IMR-90 (cell line): ENCODE data around the gene TASL. TPM values are rescaled to one million over a fixed set of nuclear protein-coding genes. Genes with fewer than 3 reads are reported as not detected.

ENCODE experiments used
- ATAC-seq: fragments of 200-7000 bp; cut with Tn5 transposase; 2 replicates; pipeline ENCODE4 v1.9.1; 2020; ENCODE audit warnings: low read depth, mild to moderate bottlenecking, moderate library complexity
- BruUV-seq: library from RNA; stranded (reverse); fragments of 400-500 nt; replicated peaks from 2 replicates; lab custom pipeline; 2021; lab: Mats Ljungman, UMichigan
- CTCF ChIA-PET: fragments of 300-600 bp; formaldehyde crosslinking; extraction: SDS; loops from one replicate; lab custom pipeline; 2021; ENCODE audit warnings: antibody characterized with exemption; lab: Yijun Ruan, JAX
- POLR2A ChIA-PET: fragments of 300-600 bp; sonication (Branson Sonifier 250); formaldehyde crosslinking; loops from one replicate; lab custom pipeline; 2022; ENCODE audit warnings: antibody characterized with exemption; ENCODE audit not compliant: unreplicated experiment; lab: Charles Lee
- DNase-seq: peaks from one replicate; pipeline ENCODE4 v3.0.0; 2013
- H2AFZ ChIP-seq: replicated peaks from 2 replicates; pipeline ENCODE3; 2013; ENCODE audit warnings: low read length, mild to moderate bottlenecking; ENCODE audit not compliant: poor library complexity
- H2AK5ac ChIP-seq: 2 replicates; pipeline ENCODE4 v1.6.1; 2013; ENCODE audit warnings: low read depth, low read length, inconsistent platforms
- H2AK9ac ChIP-seq: replicated peaks from 2 replicates; pipeline ENCODE3; 2013; ENCODE audit warnings: mild to moderate bottlenecking, low read depth, low read length, moderate library complexity; ENCODE audit not compliant: poor library complexity
- H2BK120ac ChIP-seq: 2 replicates; pipeline ENCODE4 v1.6.1; 2013; ENCODE audit warnings: low read depth, low read length, inconsistent platforms
- H2BK15ac ChIP-seq: 3 replicates; pipeline ENCODE4 v1.6.1; 2013; ENCODE audit warnings: low read depth, low read length, inconsistent platforms
- H2BK20ac ChIP-seq: 2 replicates; pipeline ENCODE4 v1.6.1; 2013; ENCODE audit warnings: low read depth, mild to moderate bottlenecking, inconsistent platforms, low read length, moderate library complexity
- H2BK5ac ChIP-seq: 2 replicates; pipeline ENCODE4 v1.6.1; 2013; ENCODE audit warnings: mild to moderate bottlenecking, low read depth, low read length, inconsistent platforms; ENCODE audit not compliant: poor library complexity, severe bottlenecking
- H3K14ac ChIP-seq: replicated peaks from 2 replicates; pipeline ENCODE4 v1.6.1; 2013; ENCODE audit warnings: low read depth, low read length, inconsistent platforms
- H3K18ac ChIP-seq: 2 replicates; pipeline ENCODE4 v1.6.1; 2013; ENCODE audit warnings: low read depth, low read length, control low read depth
- H3K23ac ChIP-seq: 2 replicates; pipeline ENCODE4 v1.6.1; 2013; ENCODE audit warnings: low read depth, low read length, inconsistent platforms
- H3K27ac ChIP-seq: 2 replicates; pipeline ENCODE4 v1.5.1; 2013; ENCODE audit warnings: mild to moderate bottlenecking, control low read depth, low read length; ENCODE audit not compliant: insufficient read depth
- H3K27me3 ChIP-seq: 2 replicates; pipeline ENCODE4 v1.6.1; 2013; ENCODE audit warnings: low read length; ENCODE audit not compliant: control insufficient read depth, insufficient read depth
- H3K36me3 ChIP-seq: 2 replicates; pipeline ENCODE4 v1.6.1; 2013; ENCODE audit warnings: low read length, mixed read lengths; ENCODE audit not compliant: control insufficient read depth, insufficient read depth
- H3K4ac ChIP-seq: 2 replicates; pipeline ENCODE4 v1.6.1; 2013; ENCODE audit warnings: low read depth, low read length, inconsistent platforms
- H3K4me1 ChIP-seq: 2 replicates; pipeline ENCODE4 v1.6.1; 2013; ENCODE audit warnings: low read length, mixed read lengths; ENCODE audit not compliant: control insufficient read depth, insufficient read depth
- H3K4me2 ChIP-seq: 2 replicates; pipeline ENCODE4 v1.6.1; 2013; ENCODE audit warnings: low read depth, mild to moderate bottlenecking, control low read depth, low read length, moderate library complexity
- H3K4me3 ChIP-seq: 2 replicates; pipeline ENCODE4 v1.5.1; 2013; ENCODE audit warnings: low read depth, mild to moderate bottlenecking, control low read depth, low read length, moderate library complexity; ENCODE audit not compliant: insufficient read depth
- H3K56ac ChIP-seq: 2 replicates; pipeline ENCODE4 v1.6.1; 2013; ENCODE audit warnings: low read length, inconsistent platforms; ENCODE audit not compliant: insufficient read depth; ENCODE audit errors: extremely low read depth
- H3K79me1 ChIP-seq, 2 experiments: 2 replicates each; pipeline ENCODE4 v1.6.1; 2013; ENCODE audit warnings: low read length in 2 of 2, inconsistent platforms in 1 of 2, low read depth in 1 of 2
- H3K9ac ChIP-seq: 2 replicates; pipeline ENCODE4 v1.6.1; 2013; ENCODE audit warnings: low read depth, low read length, control low read depth
- H3K9me1 ChIP-seq: 2 replicates; pipeline ENCODE4 v1.6.1; 2013; ENCODE audit warnings: low read length, inconsistent platforms; ENCODE audit not compliant: insufficient read depth
- H3K9me3 ChIP-seq: 2 replicates; pipeline ENCODE4 v1.6.1; 2013; ENCODE audit warnings: low read length; ENCODE audit not compliant: control insufficient read depth, insufficient read depth
- H4K20me1 ChIP-seq: 2 replicates; pipeline ENCODE4 v1.6.1; 2013; ENCODE audit warnings: low read length, inconsistent platforms; ENCODE audit not compliant: insufficient read depth
- H4K5ac ChIP-seq: 2 replicates; pipeline ENCODE4 v1.6.1; 2013; ENCODE audit warnings: mild to moderate bottlenecking, low read depth, low read length, control low read depth
- H4K8ac ChIP-seq, 2 experiments: 2 replicates each; pipeline ENCODE4 v1.6.1; 2013; ENCODE audit warnings: low read depth in 2 of 2, low read length in 2 of 2, control low read depth in 1 of 2, inconsistent platforms in 1 of 2
- H4K91ac ChIP-seq: 2 replicates; pipeline ENCODE4 v1.6.1; 2013; ENCODE audit warnings: low read depth, low read length, inconsistent platforms; ENCODE audit not compliant: insufficient read depth
- BHLHE40 ChIP-seq: fragments of 150-350 bp; IDR thresholded peaks from 2 replicates; pipeline ENCODE4 v1.6.1; 2016; ENCODE audit warnings: mild to moderate bottlenecking, low read depth, low read length
- CEBPB ChIP-seq: IDR thresholded peaks from 2 replicates; pipeline ENCODE4 v1.6.1; 2012; ENCODE audit warnings: low read depth, low read length, improper control_type of control experiment
- CHD1 ChIP-seq: IDR thresholded peaks from 2 replicates; pipeline ENCODE4 v1.6.1; 2012; ENCODE audit warnings: low read depth, low read length, improper control_type of control experiment
- FOS ChIP-seq: fragments of 150-350 bp; IDR thresholded peaks from 2 replicates; pipeline ENCODE4 v1.6.1; 2016; ENCODE audit warnings: low read depth, low read length
- MAFK ChIP-seq: IDR thresholded peaks from 2 replicates; pipeline ENCODE4 v1.6.1; 2012; ENCODE audit warnings: low read depth, low read length, improper control_type of control experiment
- MAZ ChIP-seq: IDR thresholded peaks from 2 replicates; pipeline ENCODE4 v1.6.1; 2012; ENCODE audit warnings: low read depth, mild to moderate bottlenecking, low read length, improper control_type of control experiment, moderate library complexity, borderline replicate concordance
- MXI1 ChIP-seq: IDR thresholded peaks from 2 replicates; pipeline ENCODE4 v1.6.1; 2012; ENCODE audit warnings: low read depth, mild to moderate bottlenecking, low read length, moderate library complexity, borderline replicate concordance
- NFE2L2 ChIP-seq: fragments of 150-350 bp; IDR thresholded peaks from 2 replicates; pipeline ENCODE4 v1.6.1; 2016; ENCODE audit warnings: low read depth, mild to moderate bottlenecking, low read length
- POLR2A ChIP-seq: IDR thresholded peaks from 2 replicates; pipeline ENCODE4 v1.6.1; 2012; ENCODE audit warnings: mild to moderate bottlenecking, low read depth, low read length
- RAD21 ChIP-seq: IDR thresholded peaks from 2 replicates; pipeline ENCODE4 v1.6.1; 2012; ENCODE audit warnings: low read length, improper control_type of control experiment
- RCOR1 ChIP-seq: IDR thresholded peaks from 2 replicates; pipeline ENCODE4 v1.6.1; 2012; ENCODE audit warnings: mild to moderate bottlenecking, low read length, improper control_type of control experiment; ENCODE audit not compliant: insufficient replicate concordance
- RFX5 ChIP-seq: IDR thresholded peaks from 2 replicates; pipeline ENCODE4 v1.8.0; 2012; ENCODE audit warnings: low read depth, mild to moderate bottlenecking, low read length, moderate library complexity
- SMC3 ChIP-seq: fragments of 150-350 bp; IDR thresholded peaks from 2 replicates; pipeline ENCODE4 v1.6.1; 2016; ENCODE audit warnings: low read depth, mild to moderate bottlenecking, antibody characterized with exemption, low read length, moderate library complexity
- WGBS, 2 experiments: methylation state at CpG; one replicate each; pipeline versions ENCODE4 v1.1.5 to v1.1.7; 2013; ENCODE audit warnings: missing lambda C conversion rate in 2 of 2; ENCODE audit not compliant: insufficient read length in 1 of 2; ENCODE audit errors: extremely low coverage in 2 of 2; 5-methylcytosine and 5-hydroxymethylcytosine counted together
- dilution Hi-C: fragments of 300-500 bp; cut with HindIII; formaldehyde crosslinking; loops from one replicate; pipeline ENCODE4 v1.14.3; 2018; ENCODE audit warnings: low sequenced_read_pairs; ENCODE audit not compliant: unreplicated experiment
- in situ Hi-C: fragments of 300-500 bp; cut with MboI; formaldehyde crosslinking; loops from 3 replicates; pipeline ENCODE4 v1.14.3; 2019; ENCODE audit warnings: low sequenced_read_pairs, inconsistent platforms, mixed read lengths
- intact Hi-C: fragments of 100-400 bp; cut with micrococcal nuclease; formaldehyde crosslinking; loops from 2 replicates; pipeline ENCODE4 v1.10.0; 2022
- polyA plus RNA-seq, 3 experiments: library from polyadenylated mRNA; depleted of rRNA; stranded (reverse); fragments of >200 nt; gene quantifications; 2 replicates each; pipeline ENCODE4 v1.2.3, GENCODE V29; 2012; ENCODE audit warnings: low replicate concordance in 1 of 3
- total RNA-seq: library from RNA; depleted of rRNA; stranded (reverse); fragments of >200 nt; gene quantifications from 2 replicates; pipeline ENCODE4 v1.2.3, GENCODE V29; 2012
- TF ChIP-seq, protein P1 (sequence below): fragments of 150-350 bp; IDR thresholded peaks from 2 replicates; pipeline ENCODE4 v1.6.1; 2016; ENCODE audit warnings: low read depth, mild to moderate bottlenecking, low read length, moderate library complexity, borderline replicate concordance
- TF ChIP-seq, protein P2 (sequence below): fragments of 150-350 bp; IDR thresholded peaks from 2 replicates; pipeline ENCODE4 v1.6.1; 2017; ENCODE audit warnings: mild to moderate bottlenecking, antibody characterized with exemption, low read length, low read depth
- TF ChIP-seq, protein P3 (sequence below): conservative IDR thresholded peaks from 2 replicates; pipeline ENCODE4 v1.5.1; 2012; ENCODE audit warnings: mild to moderate bottlenecking, low read depth, low read length, improper control_type of control experiment

Gene TASL
- total and polyA plus RNA-seq, 2 of the 4 experiments (the other 2 are of a cell fraction) = not detected

GRCh38 chrX:30586516-30586915 is 8.9 kb upstream of the TASL start:
- no peaks in the 10 kb centered on the region for H3K4me1 ChIP-seq
- no peaks in the 10 kb centered on the region for H3K9me1 ChIP-seq
- no peaks in the 10 kb centered on the region for H3K36me3 ChIP-seq
- intact Hi-C loops = no loop called here
- H2BK5ac ChIP-seq = no peak overlapping the region
- H4K5ac ChIP-seq = no peak overlapping the region
- H4K20me1 ChIP-seq = no peaks in the 10 kb centered on the region
- ATAC-seq = no peak
- H4K91ac ChIP-seq = no peak overlapping the region
- no CpG with 5 or more reads among the region's 1 CpG for WGBS, 2 experiments
- DNase-seq = no peak
- no peak overlapping the region for H3K4ac ChIP-seq
- ChIA-PET POLR2A (no interaction called here), CTCF (no interaction called here)
- no peak overlapping the region for H2AK5ac ChIP-seq
- H4K8ac ChIP-seq = no peak overlapping the region
- no peak overlapping the region for H2BK20ac ChIP-seq
- dilution Hi-C loops = no loop called here
- no peaks in the 10 kb centered on the region for H3K79me1 ChIP-seq
- TF ChIP-seq MAZ = no peak
- TF ChIP-seq CEBPB = no peak
- no peak for TF ChIP-seq MAFK
- no peak for TF ChIP-seq CHD1
- TF ChIP-seq RFX5 = no peak
- TF ChIP-seq, protein P1, sequence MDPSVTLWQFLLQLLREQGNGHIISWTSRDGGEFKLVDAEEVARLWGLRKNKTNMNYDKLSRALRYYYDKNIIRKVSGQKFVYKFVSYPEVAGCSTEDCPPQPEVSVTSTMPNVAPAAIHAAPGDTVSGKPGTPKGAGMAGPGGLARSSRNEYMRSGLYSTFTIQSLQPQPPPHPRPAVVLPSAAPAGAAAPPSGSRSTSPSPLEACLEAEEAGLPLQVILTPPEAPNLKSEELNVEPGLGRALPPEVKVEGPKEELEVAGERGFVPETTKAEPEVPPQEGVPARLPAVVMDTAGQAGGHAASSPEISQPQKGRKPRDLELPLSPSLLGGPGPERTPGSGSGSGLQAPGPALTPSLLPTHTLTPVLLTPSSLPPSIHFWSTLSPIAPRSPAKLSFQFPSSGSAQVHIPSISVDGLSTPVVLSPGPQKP = no peak
- no peak for TF ChIP-seq RCOR1
- no peak for TF ChIP-seq BHLHE40
- TF ChIP-seq POLR2A = no peak
- TF ChIP-seq FOS = no peak
- TF ChIP-seq RAD21 = no peak
- TF ChIP-seq, protein P2, sequence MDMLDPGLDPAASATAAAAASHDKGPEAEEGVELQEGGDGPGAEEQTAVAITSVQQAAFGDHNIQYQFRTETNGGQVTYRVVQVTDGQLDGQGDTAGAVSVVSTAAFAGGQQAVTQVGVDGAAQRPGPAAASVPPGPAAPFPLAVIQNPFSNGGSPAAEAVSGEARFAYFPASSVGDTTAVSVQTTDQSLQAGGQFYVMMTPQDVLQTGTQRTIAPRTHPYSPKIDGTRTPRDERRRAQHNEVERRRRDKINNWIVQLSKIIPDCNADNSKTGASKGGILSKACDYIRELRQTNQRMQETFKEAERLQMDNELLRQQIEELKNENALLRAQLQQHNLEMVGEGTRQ = no peak
- TF ChIP-seq, protein P3, sequence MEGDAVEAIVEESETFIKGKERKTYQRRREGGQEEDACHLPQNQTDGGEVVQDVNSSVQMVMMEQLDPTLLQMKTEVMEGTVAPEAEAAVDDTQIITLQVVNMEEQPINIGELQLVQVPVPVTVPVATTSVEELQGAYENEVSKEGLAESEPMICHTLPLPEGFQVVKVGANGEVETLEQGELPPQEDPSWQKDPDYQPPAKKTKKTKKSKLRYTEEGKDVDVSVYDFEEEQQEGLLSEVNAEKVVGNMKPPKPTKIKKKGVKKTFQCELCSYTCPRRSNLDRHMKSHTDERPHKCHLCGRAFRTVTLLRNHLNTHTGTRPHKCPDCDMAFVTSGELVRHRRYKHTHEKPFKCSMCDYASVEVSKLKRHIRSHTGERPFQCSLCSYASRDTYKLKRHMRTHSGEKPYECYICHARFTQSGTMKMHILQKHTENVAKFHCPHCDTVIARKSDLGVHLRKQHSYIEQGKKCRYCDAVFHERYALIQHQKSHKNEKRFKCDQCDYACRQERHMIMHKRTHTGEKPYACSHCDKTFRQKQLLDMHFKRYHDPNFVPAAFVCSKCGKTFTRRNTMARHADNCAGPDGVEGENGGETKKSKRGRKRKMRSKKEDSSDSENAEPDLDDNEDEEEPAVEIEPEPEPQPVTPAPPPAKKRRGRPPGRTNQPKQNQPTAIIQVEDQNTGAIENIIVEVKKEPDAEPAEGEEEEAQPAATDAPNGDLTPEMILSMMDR = no peak
- TF ChIP-seq NFE2L2 = no peak
- TF ChIP-seq MXI1 = no peak
- TF ChIP-seq SMC3 = no peak
- no peak overlapping the region for H2BK15ac ChIP-seq
- H3K9me3 ChIP-seq = no peaks in the 10 kb centered on the region
- no peak overlapping the region for H3K23ac ChIP-seq
- H2BK120ac ChIP-seq = no peak overlapping the region
- H3K56ac ChIP-seq = no peak overlapping the region
- no peak overlapping the region for H2AK9ac ChIP-seq
- H3K14ac ChIP-seq = no peak overlapping the region
- H3K4me3 ChIP-seq = no peak overlapping the region
- no peak overlapping the region for H2AFZ ChIP-seq
- no peak overlapping the region for H3K4me2 ChIP-seq
- no peak overlapping the region for H3K9ac ChIP-seq
- in situ Hi-C loops = no loop called here
- no TSS peak for BruUV-seq
- H3K27ac ChIP-seq = no peak overlapping the region
- no peaks in the 10 kb centered on the region for H3K27me3 ChIP-seq
- no peak overlapping the region for H3K18ac ChIP-seq
